HEK293 (cell line): ENCODE results near the gene CUEDC1.

Experiments used
- BCL11A ChIP-seq: fragments of 450-650 bp; formaldehyde crosslinking; IDR thresholded peaks from 2 replicates; pipeline ENCODE4 v1.5.1; 2016; ENCODE audit warnings: low read depth, missing biosample characterization, missing genetic modification characterization
- HOXC10 ChIP-seq: sonication (generic); formaldehyde crosslinking; IDR thresholded peaks from 2 replicates; pipeline ENCODE4 v1.8.1; 2023; ENCODE audit warnings: mild to moderate bottlenecking, missing genetic modification reagents
- IKZF3 ChIP-seq: fragments of 450-650 bp; IDR thresholded peaks from 2 replicates; pipeline ENCODE4 v1.5.0; 2018; ENCODE audit warnings: missing biosample characterization, mild to moderate bottlenecking, missing genetic modification characterization, moderate library complexity
- KLF1 ChIP-seq: fragments of 450-650 bp; formaldehyde crosslinking; IDR thresholded peaks from 2 replicates; pipeline ENCODE4 v1.5.1; 2016; ENCODE audit warnings: missing biosample characterization, missing genetic modification characterization
- OVOL3 ChIP-seq: fragments of 450-650 bp; formaldehyde crosslinking; IDR thresholded peaks from 2 replicates; pipeline ENCODE4 v1.5.1; 2016; ENCODE audit warnings: missing biosample characterization, missing genetic modification characterization
- PRDM1 ChIP-seq: fragments of 450-650 bp; formaldehyde crosslinking; IDR thresholded peaks from 2 replicates; pipeline ENCODE4; 2016; ENCODE audit warnings: missing biosample characterization, missing genetic modification characterization
- SCRT2 ChIP-seq: fragments of 450-650 bp; formaldehyde crosslinking; IDR thresholded peaks from 2 replicates; pipeline ENCODE4 v1.5.1; 2016; ENCODE audit warnings: missing biosample characterization, missing genetic modification characterization
- SP7 ChIP-seq: fragments of 450-650 bp; formaldehyde crosslinking; IDR thresholded peaks from 2 replicates; pipeline ENCODE4 v1.5.1; 2016; ENCODE audit warnings: missing biosample characterization, missing genetic modification characterization
- TRIM28 ChIP-seq: IDR thresholded peaks from 2 replicates; pipeline ENCODE4 v1.6.1; 2011; ENCODE audit warnings: low read length, control low read depth, borderline replicate concordance
- ZBTB20 ChIP-seq: fragments of 450-650 bp; formaldehyde crosslinking; IDR thresholded peaks from 2 replicates; pipeline ENCODE4 v1.5.1; 2016; ENCODE audit warnings: missing biosample characterization, missing genetic modification characterization
- ZEB2 ChIP-seq: fragments of 450-650 bp; formaldehyde crosslinking; IDR thresholded peaks from 2 replicates; pipeline ENCODE4 v1.5.1; 2016; ENCODE audit warnings: missing biosample characterization, missing genetic modification characterization
- ZFP37 ChIP-seq: fragments of 450-650 bp; formaldehyde crosslinking; IDR thresholded peaks from 2 replicates; pipeline ENCODE4 v1.5.1; 2016; ENCODE audit warnings: missing biosample characterization, missing genetic modification characterization
- ZNF354C ChIP-seq: fragments of 450-650 bp; formaldehyde crosslinking; IDR thresholded peaks from 2 replicates; pipeline ENCODE4 v1.5.1; 2016; ENCODE audit warnings: missing biosample characterization, missing genetic modification characterization, low read depth, borderline replicate concordance
- ZNF391 ChIP-seq: fragments of 450-650 bp; formaldehyde crosslinking; IDR thresholded peaks from 2 replicates; pipeline ENCODE4 v1.5.1; 2016; ENCODE audit warnings: low read depth, missing biosample characterization, missing genetic modification characterization, borderline replicate concordance
- ZNF585B ChIP-seq: fragments of 450-650 bp; formaldehyde crosslinking; IDR thresholded peaks from 2 replicates; pipeline ENCODE4 v1.5.1; 2016; ENCODE audit warnings: missing biosample characterization, missing genetic modification characterization
- ZNF660 ChIP-seq: fragments of 450-650 bp; IDR thresholded peaks from 2 replicates; pipeline ENCODE4 v1.5.1; 2018; ENCODE audit warnings: missing biosample characterization, mild to moderate bottlenecking, missing genetic modification characterization
- ZXDB ChIP-seq: fragments of 450-650 bp; formaldehyde crosslinking; IDR thresholded peaks from 2 replicates; pipeline ENCODE4 v1.5.1; 2016; ENCODE audit warnings: missing biosample characterization, missing genetic modification characterization
- TF ChIP-seq, protein P1 (sequence below): fragments of 450-650 bp; formaldehyde crosslinking; IDR thresholded peaks from 2 replicates; pipeline ENCODE4 v1.5.1; 2017; ENCODE audit warnings: missing biosample characterization, missing genetic modification characterization
- TF ChIP-seq, protein P2 (sequence below): fragments of 450-650 bp; formaldehyde crosslinking; IDR thresholded peaks from 2 replicates; pipeline ENCODE4 v1.5.1; 2016; ENCODE audit warnings: missing biosample characterization, missing genetic modification characterization
- TF ChIP-seq, protein P3 (sequence below): sonication (generic); formaldehyde crosslinking; IDR thresholded peaks from 2 replicates; pipeline ENCODE4 v1.8.1; 2022; ENCODE audit warnings: mild to moderate bottlenecking, moderate library complexity, missing genetic modification reagents
- TF ChIP-seq, protein P4 (sequence below): fragments of 450-650 bp; formaldehyde crosslinking; IDR thresholded peaks from 2 replicates; pipeline ENCODE4 v1.5.1; 2016; ENCODE audit warnings: missing biosample characterization, missing genetic modification characterization
- TF ChIP-seq, protein P5 (sequence below): fragments of 450-650 bp; formaldehyde crosslinking; IDR thresholded peaks from 2 replicates; pipeline ENCODE4 v1.5.1; 2016; ENCODE audit warnings: missing biosample characterization, missing genetic modification characterization

The CUEDC1 gene

DNA sequence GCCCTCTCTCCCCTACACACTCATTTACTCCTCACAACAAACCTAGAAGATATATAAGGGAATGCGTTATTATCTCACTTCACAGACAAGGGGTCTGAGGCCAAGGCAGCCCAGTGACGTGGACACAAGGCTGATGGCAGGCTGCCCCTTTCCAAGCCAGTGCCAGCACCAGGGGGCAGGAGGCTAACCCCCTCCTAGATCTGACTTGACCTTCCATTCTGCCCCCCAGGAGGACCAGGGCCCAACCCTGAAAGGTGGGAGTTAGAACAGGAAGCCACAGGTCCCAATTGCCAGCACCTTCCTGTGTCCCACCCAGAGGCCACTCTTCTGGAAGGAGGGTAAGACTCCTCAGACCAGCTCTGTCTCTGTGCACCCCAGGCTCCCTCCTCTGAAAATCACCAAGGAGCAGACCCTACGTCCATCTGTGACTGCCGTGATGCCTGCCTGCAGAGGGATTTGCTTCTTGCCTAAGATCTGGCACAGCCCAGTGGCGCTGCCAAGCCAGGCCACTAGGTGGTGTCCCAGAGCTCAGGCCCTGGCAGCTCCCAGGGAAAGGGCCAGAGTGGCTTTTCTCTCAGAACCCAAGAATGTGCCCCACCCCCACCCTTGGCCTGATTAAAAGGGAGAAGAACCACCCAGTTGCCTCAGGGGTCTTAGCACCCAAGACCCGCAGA is 62.9 kb downstream of the CUEDC1 start (continued):
- TF ChIP-seq, protein P1, sequence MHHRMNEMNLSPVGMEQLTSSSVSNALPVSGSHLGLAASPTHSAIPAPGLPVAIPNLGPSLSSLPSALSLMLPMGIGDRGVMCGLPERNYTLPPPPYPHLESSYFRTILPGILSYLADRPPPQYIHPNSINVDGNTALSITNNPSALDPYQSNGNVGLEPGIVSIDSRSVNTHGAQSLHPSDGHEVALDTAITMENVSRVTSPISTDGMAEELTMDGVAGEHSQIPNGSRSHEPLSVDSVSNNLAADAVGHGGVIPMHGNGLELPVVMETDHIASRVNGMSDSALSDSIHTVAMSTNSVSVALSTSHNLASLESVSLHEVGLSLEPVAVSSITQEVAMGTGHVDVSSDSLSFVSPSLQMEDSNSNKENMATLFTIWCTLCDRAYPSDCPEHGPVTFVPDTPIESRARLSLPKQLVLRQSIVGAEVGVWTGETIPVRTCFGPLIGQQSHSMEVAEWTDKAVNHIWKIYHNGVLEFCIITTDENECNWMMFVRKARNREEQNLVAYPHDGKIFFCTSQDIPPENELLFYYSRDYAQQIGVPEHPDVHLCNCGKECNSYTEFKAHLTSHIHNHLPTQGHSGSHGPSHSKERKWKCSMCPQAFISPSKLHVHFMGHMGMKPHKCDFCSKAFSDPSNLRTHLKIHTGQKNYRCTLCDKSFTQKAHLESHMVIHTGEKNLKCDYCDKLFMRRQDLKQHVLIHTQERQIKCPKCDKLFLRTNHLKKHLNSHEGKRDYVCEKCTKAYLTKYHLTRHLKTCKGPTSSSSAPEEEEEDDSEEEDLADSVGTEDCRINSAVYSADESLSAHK (tag by site-specific recombination), result no peak
- TF ChIP-seq SP7 (tag by site-specific recombination) (0 out of 2 replicates have a peak, but pooled peaks have one; percentile 64), TRIM28 (peak; percentile 95), OVOL3 (0 out of 2 replicates have a peak, but pooled peaks have one; percentile 7), IKZF3 (tag by site-specific recombination) (peak; percentile 58), ZNF354C (tag by site-specific recombination) (no peak), SCRT2 (tag by site-specific recombination) (peak; percentile 84), KLF1 (0 out of 2 replicates have a peak, but pooled peaks have one; percentile 34), HOXC10 (CRISPR knock-in tag) (no peak), ZBTB20 (tag by site-specific recombination) (no peak), BCL11A (tag by site-specific recombination) (no peak), ZNF585B (no peak), ZNF660 (tag by site-specific recombination) (peak; percentile 74; the same call in 1 of the 2 replicates), ZXDB (tag by site-specific recombination) (peak; percentile 21; the same call in 1 of the 2 replicates), ZEB2 (tag by site-specific recombination) (peak; percentile 49; the same call in 1 of the 2 replicates), ZFP37 (tag by site-specific recombination) (peak; percentile 85), ZNF391 (tag by site-specific recombination) (peak; percentile 44; the same call in 1 of the 2 replicates), PRDM1 (tag by site-specific recombination) (peak; percentile 81)
- TF ChIP-seq, protein P2, sequence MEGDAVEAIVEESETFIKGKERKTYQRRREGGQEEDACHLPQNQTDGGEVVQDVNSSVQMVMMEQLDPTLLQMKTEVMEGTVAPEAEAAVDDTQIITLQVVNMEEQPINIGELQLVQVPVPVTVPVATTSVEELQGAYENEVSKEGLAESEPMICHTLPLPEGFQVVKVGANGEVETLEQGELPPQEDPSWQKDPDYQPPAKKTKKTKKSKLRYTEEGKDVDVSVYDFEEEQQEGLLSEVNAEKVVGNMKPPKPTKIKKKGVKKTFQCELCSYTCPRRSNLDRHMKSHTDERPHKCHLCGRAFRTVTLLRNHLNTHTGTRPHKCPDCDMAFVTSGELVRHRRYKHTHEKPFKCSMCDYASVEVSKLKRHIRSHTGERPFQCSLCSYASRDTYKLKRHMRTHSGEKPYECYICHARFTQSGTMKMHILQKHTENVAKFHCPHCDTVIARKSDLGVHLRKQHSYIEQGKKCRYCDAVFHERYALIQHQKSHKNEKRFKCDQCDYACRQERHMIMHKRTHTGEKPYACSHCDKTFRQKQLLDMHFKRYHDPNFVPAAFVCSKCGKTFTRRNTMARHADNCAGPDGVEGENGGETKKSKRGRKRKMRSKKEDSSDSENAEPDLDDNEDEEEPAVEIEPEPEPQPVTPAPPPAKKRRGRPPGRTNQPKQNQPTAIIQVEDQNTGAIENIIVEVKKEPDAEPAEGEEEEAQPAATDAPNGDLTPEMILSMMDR (tag by site-specific recombination), result peak; percentile 92
- TF ChIP-seq, protein P3, sequence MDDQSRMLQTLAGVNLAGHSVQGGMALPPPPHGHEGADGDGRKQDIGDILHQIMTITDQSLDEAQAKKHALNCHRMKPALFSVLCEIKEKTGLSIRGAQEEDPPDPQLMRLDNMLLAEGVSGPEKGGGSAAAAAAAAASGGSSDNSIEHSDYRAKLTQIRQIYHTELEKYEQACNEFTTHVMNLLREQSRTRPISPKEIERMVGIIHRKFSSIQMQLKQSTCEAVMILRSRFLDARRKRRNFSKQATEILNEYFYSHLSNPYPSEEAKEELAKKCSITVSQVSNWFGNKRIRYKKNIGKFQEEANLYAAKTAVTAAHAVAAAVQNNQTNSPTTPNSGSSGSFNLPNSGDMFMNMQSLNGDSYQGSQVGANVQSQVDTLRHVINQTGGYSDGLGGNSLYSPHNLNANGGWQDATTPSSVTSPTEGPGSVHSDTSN (CRISPR knock-in tag), result peak; percentile 59; the same call in 1 of the 2 replicates
- TF ChIP-seq, protein P4, sequence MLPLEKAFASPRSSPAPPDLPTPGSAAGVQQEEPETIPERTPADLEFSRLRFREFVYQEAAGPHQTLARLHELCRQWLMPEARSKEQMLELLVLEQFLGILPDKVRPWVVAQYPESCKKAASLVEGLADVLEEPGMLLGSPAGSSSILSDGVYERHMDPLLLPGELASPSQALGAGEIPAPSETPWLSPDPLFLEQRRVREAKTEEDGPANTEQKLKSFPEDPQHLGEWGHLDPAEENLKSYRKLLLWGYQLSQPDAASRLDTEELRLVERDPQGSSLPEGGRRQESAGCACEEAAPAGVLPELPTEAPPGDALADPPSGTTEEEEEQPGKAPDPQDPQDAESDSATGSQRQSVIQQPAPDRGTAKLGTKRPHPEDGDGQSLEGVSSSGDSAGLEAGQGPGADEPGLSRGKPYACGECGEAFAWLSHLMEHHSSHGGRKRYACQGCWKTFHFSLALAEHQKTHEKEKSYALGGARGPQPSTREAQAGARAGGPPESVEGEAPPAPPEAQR, result no peak
- TF ChIP-seq, protein P5, sequence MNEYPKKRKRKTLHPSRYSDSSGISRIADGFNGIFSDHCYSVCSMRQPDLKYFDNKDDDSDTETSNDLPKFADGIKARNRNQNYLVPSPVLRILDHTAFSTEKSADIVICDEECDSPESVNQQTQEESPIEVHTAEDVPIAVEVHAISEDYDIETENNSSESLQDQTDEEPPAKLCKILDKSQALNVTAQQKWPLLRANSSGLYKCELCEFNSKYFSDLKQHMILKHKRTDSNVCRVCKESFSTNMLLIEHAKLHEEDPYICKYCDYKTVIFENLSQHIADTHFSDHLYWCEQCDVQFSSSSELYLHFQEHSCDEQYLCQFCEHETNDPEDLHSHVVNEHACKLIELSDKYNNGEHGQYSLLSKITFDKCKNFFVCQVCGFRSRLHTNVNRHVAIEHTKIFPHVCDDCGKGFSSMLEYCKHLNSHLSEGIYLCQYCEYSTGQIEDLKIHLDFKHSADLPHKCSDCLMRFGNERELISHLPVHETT, result 0 out of 2 replicates have a peak, but pooled peaks have one; percentile 26
- TF ChIP-seq, all 188 proteins: peak for 23
